Keratinocyte (primary cell): ENCODE results near the gene RTP1. TPM values are rescaled to one million over a fixed set of nuclear protein-coding genes. Genes with fewer than 3 reads are reported as not detected.

Experiments
- DNase-seq: peaks from one replicate; pipeline ENCODE4 v3.0.0-alpha.2; 2011; ENCODE audit warnings: low read depth, missing footprints, low spot score
- FAIRE-seq: peaks from 2 replicates; lab custom pipeline; 2011; peaks lifted over from hg19 to GRCh38; lab: Jason Lieb, UNC
- H2AFZ ChIP-seq: 2 replicates; pipeline ENCODE4 v1.6.0; 2012; ENCODE audit warnings: low read length, control low read depth, inconsistent platforms; ENCODE audit not compliant: control insufficient read depth
- H3K27ac ChIP-seq: 2 replicates; pipeline ENCODE4 v1.5.1; 2011; ENCODE audit warnings: low read length; ENCODE audit not compliant: control insufficient read depth, insufficient read depth
- H3K27me3 ChIP-seq: 3 replicates; pipeline ENCODE4 v1.6.0; 2011; ENCODE audit warnings: low read length; ENCODE audit not compliant: control insufficient read depth, insufficient read depth; ENCODE audit errors: extremely low read depth
- H3K36me3 ChIP-seq, 2 experiments: 2 replicates in 1 of 2; 3 replicates in 1 of 2; pipeline ENCODE4 v1.5.1; 2011; ENCODE audit warnings: low read length in 2 of 2, mild to moderate bottlenecking in 1 of 2; ENCODE audit not compliant: control insufficient read depth in 2 of 2, insufficient read depth in 2 of 2; ENCODE audit errors: extremely low read depth in 1 of 2
- H3K4me1 ChIP-seq: 3 replicates; pipeline ENCODE4 v1.5.1; 2011; ENCODE audit warnings: low read length; ENCODE audit not compliant: control insufficient read depth, insufficient read depth; ENCODE audit errors: extremely low read depth
- H3K4me2 ChIP-seq: 3 replicates; pipeline ENCODE4 v1.6.0; 2011; ENCODE audit warnings: low read depth, low read length; ENCODE audit not compliant: control insufficient read depth, insufficient read depth; ENCODE audit errors: extremely low read depth
- H3K4me3 ChIP-seq, 3 experiments: fragments of 200-600 bp in 1 of 3; sonication (generic) in 1 of 3; 2 replicates in 2 of 3; 3 replicates in 1 of 3; pipeline ENCODE4 v1.5.1; 2011 to 2016; ENCODE audit warnings: low read length in 3 of 3, mild to moderate bottlenecking in 3 of 3, control low read depth in 2 of 3, inconsistent platforms in 1 of 3, low read depth in 1 of 3, mixed read lengths in 1 of 3, mixed run types in 1 of 3, moderate library complexity in 1 of 3; ENCODE audit not compliant: control insufficient read depth in 2 of 3, insufficient read depth in 2 of 3; ENCODE audit errors: extremely low read depth in 1 of 3
- H3K79me2 ChIP-seq: 2 replicates; pipeline ENCODE4 v1.6.0; 2012; ENCODE audit warnings: low read length; ENCODE audit not compliant: control insufficient read depth, insufficient read depth
- H3K9ac ChIP-seq: 3 replicates; pipeline ENCODE4 v1.6.0; 2011; ENCODE audit warnings: low read length; ENCODE audit not compliant: control insufficient read depth, insufficient read depth; ENCODE audit errors: extremely low read depth
- H3K9me1 ChIP-seq: 3 replicates; pipeline ENCODE4 v1.6.0; 2011; ENCODE audit warnings: low read length; ENCODE audit not compliant: control insufficient read depth, insufficient read depth; ENCODE audit errors: extremely low read depth
- H3K9me3 ChIP-seq: 2 replicates; pipeline ENCODE4 v1.5.1; 2012; ENCODE audit warnings: low read depth, low read length; ENCODE audit not compliant: control insufficient read depth
- H4K20me1 ChIP-seq: 3 replicates; pipeline ENCODE4 v1.6.0; 2011; ENCODE audit warnings: low read length; ENCODE audit not compliant: control insufficient read depth, insufficient read depth; ENCODE audit errors: extremely low read depth
- CTCF ChIP-seq, 3 experiments: IDR thresholded peaks in 1 of 3; conservative IDR thresholded peaks in 1 of 3; optimal IDR thresholded peaks in 1 of 3; 2 replicates in 2 of 3; 3 replicates in 1 of 3; pipeline versions ENCODE3 to v1.5.1; 2011; ENCODE audit warnings: low read length in 3 of 3, mild to moderate bottlenecking in 3 of 3, moderate library complexity in 2 of 3, control low read depth in 1 of 3, inconsistent platforms in 1 of 3; ENCODE audit not compliant: insufficient read depth in 2 of 3; ENCODE audit errors: extremely low read depth in 1 of 3
- EZH2 ChIP-seq: IDR thresholded peaks from one replicate; pipeline ENCODE4 v1.6.1; 2012; ENCODE audit warnings: inconsistent platforms, mild to moderate bottlenecking, low read length, moderate library complexity
- dilution Hi-C: fragments of 300-500 bp; cut with MboI; formaldehyde crosslinking; loops from one replicate; pipeline ENCODE4 v1.7.0; 2020; ENCODE audit warnings: low sequenced_read_pairs; ENCODE audit not compliant: extremely low pct_ligation_motif_present
- polyA plus RNA-seq, 5 experiments: library from polyadenylated mRNA; depleted of rRNA in 3 of 5; stranded (reverse) in 3 of 5; stranded (forward) in 1 of 5; unstranded in 1 of 5; fragments of >200 nt; gene quantifications; 1 replicate in 1 of 5; 2 replicates in 3 of 5; 3 replicates in 1 of 5; pipeline versions ENCODE4 v1.2.1 to v1.2.3, GENCODE V29; 2011 to 2012; ENCODE audit warnings: missing spikeins in 2 of 5, low read depth in 1 of 5, low replicate concordance in 1 of 5

Gene RTP1
- polyA plus RNA-seq, 1 donor (not counting 4 experiments of a cell fraction or from before 2014, with no cell fraction given), result not detected

DNA sequence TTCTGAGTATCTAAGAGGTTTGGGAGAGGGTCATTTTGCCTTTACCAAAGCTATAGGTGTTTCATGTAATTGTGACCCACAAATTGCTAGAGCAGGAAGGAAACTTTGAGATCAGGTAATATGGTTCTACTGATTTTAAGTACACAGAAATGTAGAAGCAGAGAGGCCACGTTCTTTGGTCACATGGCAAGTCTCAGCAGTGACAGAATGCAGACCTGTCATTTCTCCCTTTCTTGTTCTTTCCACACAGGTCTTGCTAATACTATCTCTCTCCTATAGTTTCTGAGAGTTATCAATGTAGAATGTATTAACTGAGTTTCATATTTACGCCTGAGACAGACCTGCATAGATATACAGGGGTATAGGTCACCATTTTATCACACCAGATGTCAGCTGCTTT is 10.9 kb upstream of the RTP1 start:
- Histone ChIP-seq H4K20me1 (no peaks in the 10 kb centered on the region), H3K79me2 (no peaks in the 10 kb centered on the region), H2AFZ (no peak overlapping the region), H3K27ac (no peak overlapping the region), H3K4me1 (peaks cover 28% of the 10 kb centered on the region), H3K4me3 (no peak overlapping the region), H3K9me3 (no peaks in the 10 kb centered on the region), H3K9ac (no peak overlapping the region), H3K27me3 (no peaks in the 10 kb centered on the region), H3K9me1 (no peaks in the 10 kb centered on the region), H3K4me2 (peak overlapping the region; percentile 20), H3K36me3 (no peaks in the 10 kb centered on the region)
- no peak for TF ChIP-seq CTCF (optimal IDR thresholded peaks at IDR 0.05 in 1 of 3, IDR thresholded peaks at IDR 0.05 in 1 of 3, conservative IDR thresholded peaks at IDR 0.05 in 1 of 3; ENCODE audit: extremely low read depth in 1 of 3, insufficient read depth in 2 of 3, low read length in 3 of 3)
- TF ChIP-seq EZH2, result no peak
- dilution Hi-C loops, result no loop called here
- FAIRE-seq (no peak), DNase-seq (no peak)

- H3K4me2 ChIP-seq, result peak overlapping the region; percentile 20
- no peaks in the 10 kb centered on the region for H4K20me1 ChIP-seq
- no peak for DNase-seq
- H3K4me3 ChIP-seq, result no peak overlapping the region
- H3K79me2 ChIP-seq, result no peaks in the 10 kb centered on the region
- H3K9me1 ChIP-seq, result no peaks in the 10 kb centered on the region
- dilution Hi-C loops, result no loop called here
- no peak overlapping the region for H3K9ac ChIP-seq
- no peaks in the 10 kb centered on the region for H3K36me3 ChIP-seq
- FAIRE-seq, result peak; percentile 58
- no peak overlapping the region for H3K27ac ChIP-seq
- H3K4me1 ChIP-seq, result peaks cover 30% of the 10 kb centered on the region
- H3K9me3 ChIP-seq, result no peaks in the 10 kb centered on the region
- H2AFZ ChIP-seq, result no peak overlapping the region
- H3K27me3 ChIP-seq, result no peaks in the 10 kb centered on the region
- TF ChIP-seq EZH2 (no peak), CTCF (optimal IDR thresholded peaks at IDR 0.05 in 1 of 3, IDR thresholded peaks at IDR 0.05 in 1 of 3, conservative IDR thresholded peaks at IDR 0.05 in 1 of 3; ENCODE audit: extremely low read depth in 1 of 3, insufficient read depth in 2 of 3, low read length in 3 of 3) (no peak)
Observed at GRCh38 chr3:187186801-187187421, 10.4 kb upstream of the RTP1 start.
